Naive B cell (primary cell): ENCODE measurements around the gene PARP2. TPM values are rescaled to one million over a fixed set of nuclear protein-coding genes. Genes with fewer than 3 reads are reported as not detected.
A peak's percentile ranks its signal among the peaks of the same experiment; 100 is the strongest.

Experiments
- ATAC-seq, 2 donors: fragments of 150-1000 bp; cut with Tn5 transposase; 2 replicates each; pipeline ENCODE4 v1.10.0; 2021; ENCODE audit warnings: low read depth in 2 of 2, mild to moderate bottlenecking in 2 of 2, moderate library complexity in 2 of 2
- DNase-seq: peaks from one replicate; pipeline ENCODE4 v3.0.0; 2022
- H3K27ac Mint-ChIP-seq, 6 donors: one replicate each; pipeline ENCODE4 v1.8.0; 2020 to 2022; ENCODE audit warnings: mild to moderate bottlenecking in 6 of 6, mixed read lengths in 6 of 6, moderate library complexity in 5 of 6, inconsistent platforms in 2 of 6
- H3K27me3 Mint-ChIP-seq, 3 donors: one replicate each; pipeline ENCODE4 v1.8.0; 2021 to 2022; ENCODE audit warnings: mixed read lengths in 3 of 3, mild to moderate bottlenecking in 1 of 3
- H3K36me3 Mint-ChIP-seq, 2 donors: one replicate each; pipeline ENCODE4 v1.8.0; 2020 to 2022; ENCODE audit warnings: mixed read lengths in 2 of 2, inconsistent platforms in 1 of 2, mild to moderate bottlenecking in 1 of 2
- H3K4me1 Mint-ChIP-seq, 3 donors: one replicate each; pipeline ENCODE4 v1.8.0; 2020 to 2022; ENCODE audit warnings: mixed read lengths in 3 of 3, inconsistent platforms in 1 of 3, mild to moderate bottlenecking in 1 of 3, moderate library complexity in 1 of 3
- H3K4me3 Mint-ChIP-seq, 8 donors: one replicate each; pipeline ENCODE4 v1.8.0; 2020 to 2022; ENCODE audit warnings: mild to moderate bottlenecking in 8 of 8, mixed read lengths in 8 of 8, moderate library complexity in 8 of 8, inconsistent platforms in 2 of 8
- H3K9me3 Mint-ChIP-seq, 7 donors: one replicate each; pipeline ENCODE4 v1.8.0; 2020 to 2022; ENCODE audit warnings: mixed read lengths in 7 of 7, mild to moderate bottlenecking in 5 of 7, inconsistent platforms in 2 of 7, moderate library complexity in 1 of 7
- polyA plus RNA-seq, 6 donors: library from polyadenylated mRNA; unstranded; fragments of 300-500 nt; fragmentation: Illumina TruSeq; gene quantifications; one replicate each; pipeline ENCODE4 v1.2.3, GENCODE V29; 2021; ENCODE audit warnings: low read depth in 6 of 6

PARP2 gene, protein sequence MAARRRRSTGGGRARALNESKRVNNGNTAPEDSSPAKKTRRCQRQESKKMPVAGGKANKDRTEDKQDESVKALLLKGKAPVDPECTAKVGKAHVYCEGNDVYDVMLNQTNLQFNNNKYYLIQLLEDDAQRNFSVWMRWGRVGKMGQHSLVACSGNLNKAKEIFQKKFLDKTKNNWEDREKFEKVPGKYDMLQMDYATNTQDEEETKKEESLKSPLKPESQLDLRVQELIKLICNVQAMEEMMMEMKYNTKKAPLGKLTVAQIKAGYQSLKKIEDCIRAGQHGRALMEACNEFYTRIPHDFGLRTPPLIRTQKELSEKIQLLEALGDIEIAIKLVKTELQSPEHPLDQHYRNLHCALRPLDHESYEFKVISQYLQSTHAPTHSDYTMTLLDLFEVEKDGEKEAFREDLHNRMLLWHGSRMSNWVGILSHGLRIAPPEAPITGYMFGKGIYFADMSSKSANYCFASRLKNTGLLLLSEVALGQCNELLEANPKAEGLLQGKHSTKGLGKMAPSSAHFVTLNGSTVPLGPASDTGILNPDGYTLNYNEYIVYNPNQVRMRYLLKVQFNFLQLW
- polyA plus RNA-seq, result 10 to 100 TPM in 3 of 6 donors, 1 to 10 TPM in 3; 6.2 to 17.0 (median 10.6) TPM

DNA sequence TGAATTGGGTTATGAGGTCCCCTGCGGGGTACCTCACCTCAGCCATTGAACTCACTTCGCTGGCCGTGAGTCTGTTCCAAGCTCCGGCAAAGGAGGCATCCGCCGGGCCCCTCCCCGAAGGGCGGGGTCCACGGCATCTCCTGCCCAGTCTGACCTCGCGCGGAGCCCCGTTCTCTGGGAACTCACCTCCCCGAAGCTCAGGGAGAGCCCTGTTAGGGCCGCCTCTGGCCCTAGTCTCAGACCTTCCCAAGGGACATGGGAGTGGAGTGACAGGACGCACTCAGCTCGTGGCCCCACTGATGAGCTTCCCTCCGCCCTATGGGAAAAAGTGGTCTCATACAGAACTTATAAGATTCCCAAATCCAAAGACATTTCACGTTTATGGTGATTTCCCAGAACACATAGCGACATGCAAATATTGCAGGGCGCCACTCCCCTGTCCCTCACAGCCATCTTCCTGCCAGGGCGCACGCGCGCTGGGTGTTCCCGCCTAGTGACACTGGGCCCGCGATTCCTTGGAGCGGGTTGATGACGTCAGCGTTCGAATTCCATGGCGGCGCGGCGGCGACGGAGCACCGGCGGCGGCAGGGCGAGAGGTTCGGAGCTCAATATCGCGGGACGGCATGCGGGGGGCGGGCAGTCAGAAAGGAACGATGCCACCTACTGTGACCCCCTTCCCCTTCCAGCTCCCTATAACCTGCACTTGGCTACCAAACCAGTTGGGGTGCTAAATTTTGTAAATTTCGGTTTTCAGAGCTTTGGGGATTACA, at the start of gene PARP2:
Gene PARP2 (plus strand): TSS at position 544 of the 770 bp plus-strand sequence. CDS start 7 bp downstream, at position 551.
- Mint-ChIP-seq H3K27ac (peak within 1 kb of the TSS; percentile 97 to 99 (median 98)), H3K4me3 (peak within 1 kb of the TSS; percentile 91 to 99 (median 99)), H3K27me3 (no peaks in the 10 kb centered on the region), H3K36me3 (no peaks in the 10 kb centered on the region), H3K4me1 (peaks cover 11 to 20% (median 13%) of the 10 kb centered on the region in 3 donors), H3K9me3 (no peaks in the 10 kb centered on the region)
- DNase-seq (peak; percentile 91), ATAC-seq (peak; percentile 75 to 80)

DNA sequence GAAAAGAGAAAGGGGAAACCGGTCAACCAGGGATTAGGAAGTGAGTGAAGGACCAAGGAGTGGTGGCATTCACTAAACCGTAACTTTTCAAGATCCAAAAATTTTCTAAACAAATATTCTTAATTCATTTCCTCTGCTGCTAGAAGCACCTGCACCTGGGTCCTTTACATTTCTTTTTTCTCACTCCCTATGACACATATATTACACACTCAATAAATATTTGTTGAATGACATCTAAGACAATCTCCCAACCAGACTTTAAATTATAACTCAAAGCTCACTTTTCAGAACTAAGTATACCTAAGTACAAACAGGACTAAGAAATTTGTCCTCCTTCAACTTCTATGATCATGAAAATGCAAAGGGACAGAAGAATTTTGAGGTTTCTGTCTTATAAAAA, 48.8 kb upstream of the PARP2 start:
- ATAC-seq (no peak), DNase-seq (no peak)
- Mint-ChIP-seq H3K4me3 (no peak overlapping the region), H3K36me3 (peaks cover 21 to 57% of the 10 kb centered on the region in 2 donors), H3K4me1 (peaks cover 11 to 20% (median 14%) of the 10 kb centered on the region in 3 donors), H3K27me3 (no peaks in the 10 kb centered on the region), H3K27ac (peak overlapping the region in 4 of 6 donors; percentile 18 to 97 (median 37)), H3K9me3 (no peaks in the 10 kb centered on the region)

DNA sequence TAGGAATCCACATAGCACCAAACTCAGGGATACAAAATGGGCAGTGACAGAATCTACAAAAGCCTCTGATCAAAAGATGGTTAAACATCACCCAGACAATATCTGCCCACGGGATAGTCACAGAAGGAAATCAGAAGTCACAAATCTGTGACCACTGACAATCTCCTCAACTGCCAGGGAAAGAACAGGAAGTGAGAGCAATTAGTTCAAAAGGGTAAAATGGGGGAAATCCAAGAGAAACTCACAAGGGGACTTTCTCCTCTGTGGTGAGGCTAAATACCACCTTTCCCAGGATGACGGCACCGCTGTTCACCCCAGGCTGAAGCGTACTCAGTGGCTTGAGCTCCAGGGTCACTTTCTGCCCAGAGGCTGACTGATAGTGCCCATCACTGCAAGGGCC, 48.4 kb upstream of the PARP2 start:
- Mint-ChIP-seq H3K4me1 (peaks cover 11 to 20% (median 14%) of the 10 kb centered on the region in 3 donors), H3K4me3 (peak overlapping the region in 1 of 8 donors; percentile 30), H3K27ac (peak overlapping the region in 5 of 6 donors; percentile 3 to 68 (median 30)), H3K27me3 (no peaks in the 10 kb centered on the region), H3K36me3 (peaks cover 18 to 54% of the 10 kb centered on the region in 2 donors), H3K9me3 (no peaks in the 10 kb centered on the region)
- peak; percentile 13 for DNase-seq
- peak; percentile 77 to 87 for ATAC-seq

DNA sequence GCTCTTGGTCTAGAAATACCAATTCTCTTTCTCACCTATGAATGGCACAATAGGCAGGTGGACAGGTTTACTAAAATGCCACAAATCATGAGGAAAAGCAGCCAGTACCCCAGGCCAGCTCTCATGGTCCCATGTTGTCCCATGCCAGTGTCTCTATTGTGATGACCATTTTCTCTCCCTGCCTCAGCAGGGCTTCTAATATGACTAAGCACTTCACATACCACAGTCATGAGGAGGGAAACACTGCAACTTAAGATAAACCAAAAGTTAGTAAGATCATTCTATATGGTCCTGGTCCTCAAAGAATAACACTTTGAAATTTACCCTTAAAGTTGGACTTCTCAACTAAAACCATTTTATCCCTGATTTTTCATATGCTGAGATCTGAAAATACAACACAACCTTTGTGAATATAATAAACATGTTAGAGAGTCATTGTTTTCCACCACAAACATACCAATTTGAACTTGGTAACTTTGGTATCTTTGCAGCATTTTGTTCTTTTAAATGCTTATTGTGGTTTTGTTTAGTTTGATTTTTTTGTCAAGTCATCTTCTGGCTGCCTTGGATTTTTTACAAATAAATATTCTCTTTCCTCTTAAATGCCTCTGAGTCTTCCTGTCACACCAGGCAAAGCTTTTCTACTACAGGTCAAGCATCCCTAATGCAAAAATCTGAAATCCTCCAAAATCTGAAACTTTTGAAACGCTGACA, 41.2 kb upstream of the PARP2 start:
- Mint-ChIP-seq H3K4me1 (peaks cover 20 to 30% (median 27%) of the 10 kb centered on the region in 3 donors), H3K9me3 (no peaks in the 10 kb centered on the region), H3K36me3 (peaks cover 23 to 29% of the 10 kb centered on the region in 2 donors), H3K27ac (no peak overlapping the region), H3K27me3 (no peaks in the 10 kb centered on the region), H3K4me3 (peak overlapping the region in 1 of 8 donors; percentile 34)
- ATAC-seq (no peak), DNase-seq (no peak)

DNA sequence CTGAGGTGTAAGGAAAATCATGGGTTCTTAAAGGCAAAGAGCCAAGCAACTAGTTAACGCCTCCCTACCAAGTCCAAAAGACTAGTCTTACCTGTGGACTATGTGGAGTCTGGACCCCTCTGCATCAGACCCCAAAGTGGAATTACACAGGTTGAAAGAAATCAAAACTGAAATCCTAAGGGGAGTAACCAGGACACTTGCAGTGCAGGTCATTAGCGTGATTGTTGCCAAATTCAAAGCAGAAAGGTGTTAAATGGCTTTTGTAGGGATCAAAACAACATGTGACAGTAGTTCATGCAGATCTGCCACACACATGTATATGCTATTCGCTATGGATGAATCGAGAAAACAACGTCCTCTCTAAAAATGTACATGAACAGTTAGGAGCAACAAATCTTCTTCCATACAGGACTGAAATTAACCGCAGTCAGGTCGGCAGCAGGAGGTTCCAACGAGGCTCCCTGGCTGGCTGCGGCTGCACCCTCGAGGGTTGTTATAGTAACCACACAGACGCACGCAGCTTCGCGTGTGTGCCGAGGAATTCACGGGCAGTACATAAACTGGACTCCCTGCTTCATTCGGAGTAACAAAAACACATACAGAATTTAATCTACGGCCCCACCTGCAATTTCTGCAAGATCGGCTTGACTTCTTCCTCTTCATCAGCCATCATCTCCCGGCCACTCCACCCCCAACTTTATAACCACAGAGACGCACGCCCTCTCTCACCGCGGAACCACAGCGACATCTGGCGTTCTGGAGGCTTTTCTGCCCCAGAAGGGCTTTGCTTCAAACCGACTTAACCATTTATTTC, 38.0 kb upstream of the PARP2 start, which contains the start of gene TTC5:
Gene TTC5 (minus strand): TSS at position 687 of the 814 bp plus-strand sequence. CDS start 14 bp downstream, at position 673.
- Mint-ChIP-seq H3K4me3 (peak within 1 kb of the TSS; percentile 85 to 97 (median 91)), H3K27ac (peak within 1 kb of the TSS; percentile 14 to 93 (median 76)), H3K4me1 (peaks cover 20 to 30% (median 27%) of the 10 kb centered on the region in 3 donors), H3K36me3 (peaks cover 16 to 19% of the 10 kb centered on the region in 2 donors), H3K9me3 (no peaks in the 10 kb centered on the region), H3K27me3 (no peaks in the 10 kb centered on the region)
- peak; percentile 98 to 99 for ATAC-seq
- DNase-seq, result peak; percentile 90

DNA sequence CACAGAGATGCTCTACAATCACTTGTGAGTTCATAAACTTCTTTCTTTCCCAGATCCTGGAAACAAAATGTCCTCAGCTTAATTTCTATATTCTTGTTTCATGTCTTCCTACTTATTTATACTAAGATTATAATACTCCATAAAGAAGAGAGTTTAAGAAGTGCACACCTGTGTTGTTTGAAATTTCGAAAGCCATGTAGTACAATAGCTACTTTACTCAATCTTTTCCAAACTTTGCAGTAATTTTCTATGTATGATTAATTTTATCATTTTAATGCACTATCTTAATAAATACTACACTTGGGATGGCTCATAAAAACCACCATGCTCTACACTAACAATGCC, 37.4 kb upstream of the PARP2 start:
- Mint-ChIP-seq H3K4me1 (peaks cover 20 to 28% (median 27%) of the 10 kb centered on the region in 3 donors), H3K4me3 (peak overlapping the region; percentile 85 to 97 (median 91)), H3K27ac (peak overlapping the region in 5 of 6 donors; percentile 65 to 93 (median 79)), H3K36me3 (peaks cover 10 to 14% of the 10 kb centered on the region in 2 donors), H3K9me3 (no peaks in the 10 kb centered on the region), H3K27me3 (no peaks in the 10 kb centered on the region)
- no peak for ATAC-seq
- no peak for DNase-seq

DNA sequence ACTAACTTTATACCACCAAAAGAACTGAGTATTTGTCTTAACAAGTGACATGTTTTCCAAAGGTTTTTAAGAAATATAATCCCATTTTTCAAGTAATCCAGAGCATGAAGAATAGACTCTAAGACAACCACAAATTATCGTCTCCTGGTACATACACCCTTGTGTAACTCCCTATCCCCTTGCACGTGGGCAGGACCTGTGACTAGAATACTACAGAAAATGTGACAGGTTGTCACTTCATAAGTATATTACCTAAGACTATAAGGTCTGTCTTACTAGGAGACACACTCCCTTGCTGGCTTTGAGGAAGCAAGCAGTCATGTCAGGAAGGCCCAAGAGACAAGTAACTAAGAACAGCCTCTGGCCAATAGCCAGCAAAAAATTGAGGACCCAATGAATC, 29.4 kb upstream of the PARP2 start:
- H3K27ac Mint-ChIP-seq, result no peak overlapping the region
- DNase-seq (no peak), ATAC-seq (no peak)
- H3K27me3 Mint-ChIP-seq, result no peaks in the 10 kb centered on the region
- peaks cover 0 to 17% of the 10 kb centered on the region in 2 donors for H3K36me3 Mint-ChIP-seq
- H3K4me3 Mint-ChIP-seq, result no peak overlapping the region
- no peaks in the 10 kb centered on the region for H3K9me3 Mint-ChIP-seq
- H3K4me1 Mint-ChIP-seq, result no peaks in the 10 kb centered on the region

DNA sequence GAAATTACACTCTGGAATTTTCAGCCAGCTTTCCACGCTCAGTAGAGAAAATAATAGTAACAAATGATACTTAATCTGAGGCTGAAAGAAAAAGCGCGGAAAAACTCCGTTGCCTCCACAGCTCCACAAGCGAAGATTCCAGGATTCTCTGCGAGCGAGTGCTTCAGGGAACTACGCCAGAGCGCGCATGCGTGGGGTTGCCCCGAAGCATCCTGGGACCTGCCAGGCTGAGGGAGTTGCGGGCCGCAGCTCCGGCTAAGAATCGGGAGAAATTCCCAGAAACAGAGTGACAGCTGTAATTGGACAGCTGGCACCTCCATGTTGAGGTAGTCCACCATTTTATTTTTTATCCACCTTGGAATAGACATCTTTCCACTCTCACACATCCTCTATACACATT, 25.7 kb upstream of the PARP2 start:
- H3K4me3 Mint-ChIP-seq, result no peak overlapping the region
- H3K9me3 Mint-ChIP-seq, result no peaks in the 10 kb centered on the region
- ATAC-seq (no peak), DNase-seq (no peak)
- H3K4me1 Mint-ChIP-seq, result no peaks in the 10 kb centered on the region
- no peaks in the 10 kb centered on the region for H3K27me3 Mint-ChIP-seq
- H3K27ac Mint-ChIP-seq, result no peak overlapping the region
- H3K36me3 Mint-ChIP-seq, result peaks cover 0 to 12% of the 10 kb centered on the region in 2 donors

DNA sequence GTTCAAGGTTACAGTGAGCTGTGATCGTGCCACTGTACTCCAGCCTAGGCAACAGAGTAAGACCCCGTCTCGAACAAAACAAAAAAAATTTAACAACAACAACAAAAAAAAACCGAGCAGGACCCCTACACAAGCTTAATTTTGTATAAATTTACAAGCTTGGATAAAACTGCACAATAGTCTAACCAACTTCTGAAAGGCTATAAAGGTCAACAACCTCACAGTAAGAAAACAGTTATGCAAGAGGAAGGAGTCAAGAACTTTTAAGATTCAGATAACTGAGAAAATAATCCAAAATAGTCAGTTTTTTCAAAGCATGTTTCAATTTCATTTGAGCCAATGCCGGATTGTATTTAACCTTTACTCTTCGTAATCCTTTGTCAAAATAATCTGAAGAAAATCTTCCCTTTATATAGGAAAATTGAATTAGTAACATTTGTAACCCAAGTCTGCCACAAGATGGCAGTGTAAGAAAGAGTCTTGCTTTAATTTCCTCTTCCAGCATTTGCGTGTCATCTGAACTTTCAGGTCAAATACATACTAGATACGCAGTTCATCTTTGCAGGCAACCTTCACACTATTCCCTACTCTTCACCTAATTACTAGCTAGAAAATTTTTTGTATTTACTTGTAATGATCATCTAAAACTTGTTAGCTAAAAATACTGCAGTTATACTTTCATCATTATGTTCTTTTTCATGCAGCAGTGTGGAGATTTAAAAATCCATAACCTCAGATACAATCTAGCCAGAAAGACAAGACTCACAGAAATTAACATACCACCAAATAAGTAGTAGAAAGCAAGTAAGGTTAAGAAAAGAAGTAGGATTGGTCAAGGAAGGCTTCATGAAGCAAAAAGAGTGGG, 16.2 kb upstream of the PARP2 start:
- Mint-ChIP-seq H3K27me3 (no peaks in the 10 kb centered on the region), H3K4me3 (peak overlapping the region in 1 of 8 donors; percentile 23)

DNA sequence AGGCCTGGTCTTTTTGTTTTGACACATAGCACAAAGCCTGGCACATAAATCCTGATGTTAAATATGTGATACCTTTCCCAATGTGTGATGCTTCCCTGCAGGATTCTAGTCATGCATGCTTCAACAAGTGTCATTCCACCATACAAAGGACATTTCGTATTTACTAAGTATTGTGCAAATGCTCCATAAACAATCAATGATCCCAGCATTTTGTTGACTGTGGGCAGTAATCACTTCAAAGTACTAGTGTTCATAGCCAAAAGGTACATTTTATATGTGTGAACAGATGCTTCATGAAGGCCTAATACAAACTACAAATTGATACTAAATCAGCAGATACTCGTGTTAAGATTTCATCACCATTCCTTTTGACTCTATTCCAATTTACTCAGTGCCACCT, 14.7 kb upstream of the PARP2 start:
- Mint-ChIP-seq H3K27ac (no peak overlapping the region), H3K36me3 (no peaks in the 10 kb centered on the region), H3K9me3 (no peaks in the 10 kb centered on the region), H3K27me3 (no peaks in the 10 kb centered on the region), H3K4me3 (no peak overlapping the region), H3K4me1 (peaks cover 21 to 32% (median 30%) of the 10 kb centered on the region in 3 donors)
- ATAC-seq (no peak), DNase-seq (no peak)

More for the DNA sequence above, 16.2 kb upstream of the PARP2 start:
- Mint-ChIP-seq H3K36me3 (no peaks in the 10 kb centered on the region), H3K4me1 (peaks cover 17 to 21% (median 21%) of the 10 kb centered on the region in 3 donors), H3K9me3 (no peaks in the 10 kb centered on the region), H3K27ac (peak overlapping the region in 4 of 6 donors; percentile 2 to 84 (median 40))
- DNase-seq (peak; percentile 60), ATAC-seq (peak; percentile 48 to 51)

DNA sequence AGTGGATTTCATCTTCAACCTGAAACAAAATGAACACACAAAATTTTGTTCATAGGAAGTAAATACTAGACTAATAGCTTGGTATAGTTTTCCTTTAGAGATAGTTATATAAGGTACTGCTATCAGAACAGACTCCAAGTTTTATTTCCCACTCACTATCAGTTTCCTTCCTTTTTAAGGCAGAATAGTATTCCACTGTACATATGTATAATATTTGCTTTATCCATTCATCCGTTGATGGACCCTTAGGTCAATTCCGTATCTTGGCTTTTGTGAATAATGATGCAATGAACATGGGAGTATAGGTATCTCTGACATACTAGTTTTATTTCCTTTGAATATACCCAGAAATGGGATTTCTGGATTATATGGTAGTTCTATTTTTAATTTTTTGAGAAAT, 14.1 kb upstream of the PARP2 start:
- Mint-ChIP-seq H3K27ac (no peak overlapping the region), H3K4me1 (peaks cover 21 to 35% (median 32%) of the 10 kb centered on the region in 3 donors), H3K36me3 (no peaks in the 10 kb centered on the region), H3K4me3 (peak overlapping the region in 1 of 8 donors; percentile 8), H3K27me3 (no peaks in the 10 kb centered on the region), H3K9me3 (no peaks in the 10 kb centered on the region)
- ATAC-seq (no peak), DNase-seq (no peak)
